Fibroblast of lung (primary cell): Measurements from ENCODE around the gene EFCAB8. TPM values are rescaled to one million over a fixed set of nuclear protein-coding genes. Genes with fewer than 3 reads are reported as not detected.

Source experiments
- DNase-seq, 2 donors: peaks; one replicate each; pipeline versions ENCODE4 v3.0.0 to v3.0.0-alpha.2; 2010; ENCODE audit warnings: low read depth in 2 of 2
- H2AFZ ChIP-seq: 2 replicates; pipeline ENCODE4 v1.5.1; 2012; ENCODE audit warnings: low read length, control low read depth, inconsistent platforms
- H3K27ac ChIP-seq: 2 replicates; pipeline ENCODE4 v1.5.1; 2011; ENCODE audit warnings: low read length, control low read depth; ENCODE audit not compliant: insufficient read depth
- H3K27me3 ChIP-seq: 2 replicates; pipeline ENCODE4 v1.5.1; 2011; ENCODE audit warnings: mild to moderate bottlenecking, low read length; ENCODE audit not compliant: control insufficient read depth, insufficient read depth
- H3K36me3 ChIP-seq: 2 replicates; pipeline ENCODE4 v1.5.1; 2011; ENCODE audit warnings: low read length; ENCODE audit not compliant: control insufficient read depth, insufficient read depth
- H3K4me1 ChIP-seq: 2 replicates; pipeline ENCODE4 v1.5.1; 2011; ENCODE audit warnings: low read length; ENCODE audit not compliant: control insufficient read depth, insufficient read depth; ENCODE audit errors: extremely low read depth
- H3K4me2 ChIP-seq: 2 replicates; pipeline ENCODE4 v1.5.1; 2011; ENCODE audit warnings: low read length, control low read depth; ENCODE audit not compliant: insufficient read depth; ENCODE audit errors: extremely low read depth
- H3K4me3 ChIP-seq, 4 experiments: fragments of 200-600 bp in 1 of 4; sonication (generic) in 1 of 4; replicated peaks in 1 of 4; 2 replicates each; pipeline ENCODE4 v1.5.1; 2011 to 2016; ENCODE audit warnings: low read length in 4 of 4, low read depth in 3 of 4, mild to moderate bottlenecking in 3 of 4, control low read depth in 2 of 4, inconsistent platforms in 1 of 4, mixed read lengths in 1 of 4; ENCODE audit not compliant: insufficient read depth in 1 of 4; ENCODE audit errors: control extremely low read depth in 1 of 4
- H3K79me2 ChIP-seq: 2 replicates; pipeline ENCODE4 v1.5.1; 2012; ENCODE audit warnings: mild to moderate bottlenecking, low read length, inconsistent platforms; ENCODE audit not compliant: control insufficient read depth, insufficient read depth
- H3K9ac ChIP-seq: 2 replicates; pipeline ENCODE4 v1.5.1; 2011; ENCODE audit warnings: mild to moderate bottlenecking, low read length, control low read depth; ENCODE audit not compliant: insufficient read depth
- H3K9me3 ChIP-seq: 2 replicates; pipeline ENCODE4 v1.5.1; 2012; ENCODE audit warnings: low read depth, low read length; ENCODE audit not compliant: control insufficient read depth, insufficient read depth
- H4K20me1 ChIP-seq: 2 replicates; pipeline ENCODE4 v1.5.1; 2011; ENCODE audit warnings: low read length; ENCODE audit not compliant: control insufficient read depth, insufficient read depth; ENCODE audit errors: extremely low read depth
- EZH2 ChIP-seq: IDR thresholded peaks from 2 replicates; pipeline ENCODE4 v1.5.1; 2012; ENCODE audit warnings: low read length, control low read depth, mild to moderate bottlenecking; ENCODE audit errors: missing control alignments
- polyA plus RNA-seq, 2 donors: library from polyadenylated mRNA; depleted of rRNA in 1 of 2; stranded (reverse) in 1 of 2; unstranded in 1 of 2; fragments of >200 nt; gene quantifications; 2 replicates each; pipeline ENCODE4 v1.2.1, GENCODE V29; 2011 to 2012; ENCODE audit warnings: missing spikeins in 1 of 2
- total RNA-seq: library from RNA; depleted of rRNA; stranded (reverse); fragments of >200 nt; gene quantifications from 2 replicates; pipeline ENCODE4 v1.2.1, GENCODE V29; 2014
- TF ChIP-seq, protein P1 (sequence below), 2 donors: IDR thresholded peaks in 1 of 2; conservative IDR thresholded peaks in 1 of 2; 1 replicate in 1 of 2; 2 replicates in 1 of 2; pipeline ENCODE4 v1.5.1; 2011 to 2012; ENCODE audit warnings: low read length in 2 of 2, control low read depth in 1 of 2, inconsistent platforms in 1 of 2, low read depth in 1 of 2, mild to moderate bottlenecking in 1 of 2

The EFCAB8 gene
- total and polyA plus RNA-seq, 2 donors (not counting 1 experiment from before 2014, with no cell fraction given): under 0.01 TPM; not detected in 1

DNA sequence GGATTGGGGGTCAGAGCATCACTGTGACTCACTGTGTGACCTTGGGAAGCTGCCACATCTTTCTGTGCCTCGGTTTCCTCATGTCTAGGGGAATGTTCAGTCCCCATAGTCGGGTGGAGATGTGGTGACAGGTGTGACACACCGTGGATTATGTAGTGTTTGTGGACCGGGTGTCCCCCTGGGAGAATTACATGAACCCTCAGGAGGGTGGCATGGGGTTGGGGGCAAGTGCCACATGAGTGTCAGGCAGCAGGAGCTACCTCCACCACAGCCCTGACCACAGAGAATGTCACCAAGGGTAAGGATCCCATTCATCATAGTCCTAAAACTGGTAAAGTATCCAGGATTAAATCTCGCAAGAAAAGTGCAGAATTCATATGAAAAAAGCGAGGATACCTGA lies 122.3 kb downstream of the EFCAB8 start:
- Histone ChIP-seq H3K36me3 (no peaks in the 10 kb centered on the region), H3K4me1 (no peaks in the 10 kb centered on the region), H3K27me3 (no peaks in the 10 kb centered on the region), H4K20me1 (no peaks in the 10 kb centered on the region), H3K4me2 (no peak overlapping the region), H3K79me2 (no peaks in the 10 kb centered on the region), H3K27ac (no peak overlapping the region), H2AFZ (no peak overlapping the region), H3K9ac (no peak overlapping the region), H3K9me3 (no peaks in the 10 kb centered on the region), H3K4me3 (no peak overlapping the region)
- DNase-seq: no peak
- TF ChIP-seq, protein P1, sequence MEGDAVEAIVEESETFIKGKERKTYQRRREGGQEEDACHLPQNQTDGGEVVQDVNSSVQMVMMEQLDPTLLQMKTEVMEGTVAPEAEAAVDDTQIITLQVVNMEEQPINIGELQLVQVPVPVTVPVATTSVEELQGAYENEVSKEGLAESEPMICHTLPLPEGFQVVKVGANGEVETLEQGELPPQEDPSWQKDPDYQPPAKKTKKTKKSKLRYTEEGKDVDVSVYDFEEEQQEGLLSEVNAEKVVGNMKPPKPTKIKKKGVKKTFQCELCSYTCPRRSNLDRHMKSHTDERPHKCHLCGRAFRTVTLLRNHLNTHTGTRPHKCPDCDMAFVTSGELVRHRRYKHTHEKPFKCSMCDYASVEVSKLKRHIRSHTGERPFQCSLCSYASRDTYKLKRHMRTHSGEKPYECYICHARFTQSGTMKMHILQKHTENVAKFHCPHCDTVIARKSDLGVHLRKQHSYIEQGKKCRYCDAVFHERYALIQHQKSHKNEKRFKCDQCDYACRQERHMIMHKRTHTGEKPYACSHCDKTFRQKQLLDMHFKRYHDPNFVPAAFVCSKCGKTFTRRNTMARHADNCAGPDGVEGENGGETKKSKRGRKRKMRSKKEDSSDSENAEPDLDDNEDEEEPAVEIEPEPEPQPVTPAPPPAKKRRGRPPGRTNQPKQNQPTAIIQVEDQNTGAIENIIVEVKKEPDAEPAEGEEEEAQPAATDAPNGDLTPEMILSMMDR (conservative IDR thresholded peaks at IDR 0.05 in 1 of 2, IDR thresholded peaks at IDR 0.05 in 1 of 2; ENCODE audit: low read depth in 1 of 2, low read length in 2 of 2): no peak
- TF ChIP-seq EZH2: no peak

DNA sequence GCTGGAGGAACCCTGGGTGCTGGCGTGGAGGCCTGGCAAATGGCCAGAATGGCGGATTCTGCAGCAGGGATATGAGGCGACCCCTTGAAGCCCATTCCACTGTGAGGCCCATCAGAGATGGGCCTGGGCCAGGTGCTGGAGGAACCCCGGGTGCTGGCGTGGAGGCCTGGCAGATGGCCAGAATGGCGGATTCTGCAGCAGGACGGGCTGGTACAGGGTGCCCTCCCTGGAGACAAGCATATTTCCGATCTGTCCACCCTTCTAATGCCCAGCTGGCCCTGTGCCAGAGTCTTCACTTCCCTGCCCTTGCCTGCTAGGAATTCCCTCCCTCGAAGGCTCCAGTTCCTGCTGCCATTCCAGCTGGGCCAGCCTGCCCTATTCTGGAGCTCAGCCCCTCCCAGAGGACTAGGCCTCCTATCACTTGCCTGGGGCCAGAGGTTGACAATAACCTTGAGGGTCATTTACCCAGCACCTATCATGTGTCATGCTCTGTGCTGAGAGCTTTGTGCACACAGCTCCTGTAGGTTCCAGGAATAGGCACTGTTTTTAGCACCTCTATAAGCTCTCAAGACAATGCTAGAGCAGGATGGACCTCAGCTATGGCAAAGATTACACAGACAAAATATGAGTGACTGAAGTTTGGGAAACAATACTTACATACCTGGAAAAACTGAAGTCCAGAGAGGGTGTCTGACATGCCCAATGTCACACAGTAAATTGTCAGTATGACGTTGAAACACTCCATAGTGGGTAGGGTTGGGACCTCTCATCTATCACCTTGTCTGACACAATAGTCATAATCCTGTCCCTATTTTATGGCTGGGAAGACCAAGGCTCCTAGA lies 124.1 kb downstream of the EFCAB8 start:
- H3K4me1 ChIP-seq: no peaks in the 10 kb centered on the region
- DNase-seq: no peak
- no peaks in the 10 kb centered on the region for H3K79me2 ChIP-seq
- TF ChIP-seq EZH2: no peak
- TF ChIP-seq, protein P1 (conservative IDR thresholded peaks at IDR 0.05 in 1 of 2, IDR thresholded peaks at IDR 0.05 in 1 of 2; ENCODE audit: low read depth in 1 of 2, low read length in 2 of 2): no peak
- H3K9me3 ChIP-seq: no peaks in the 10 kb centered on the region
- H3K36me3 ChIP-seq: no peaks in the 10 kb centered on the region
- H3K27ac ChIP-seq: no peak overlapping the region
- no peaks in the 10 kb centered on the region for H3K27me3 ChIP-seq
- H3K4me3 ChIP-seq: no peak overlapping the region
- H4K20me1 ChIP-seq: no peaks in the 10 kb centered on the region
- no peak overlapping the region for H3K4me2 ChIP-seq
- no peak overlapping the region for H2AFZ ChIP-seq
- H3K9ac ChIP-seq: no peak overlapping the region

DNA sequence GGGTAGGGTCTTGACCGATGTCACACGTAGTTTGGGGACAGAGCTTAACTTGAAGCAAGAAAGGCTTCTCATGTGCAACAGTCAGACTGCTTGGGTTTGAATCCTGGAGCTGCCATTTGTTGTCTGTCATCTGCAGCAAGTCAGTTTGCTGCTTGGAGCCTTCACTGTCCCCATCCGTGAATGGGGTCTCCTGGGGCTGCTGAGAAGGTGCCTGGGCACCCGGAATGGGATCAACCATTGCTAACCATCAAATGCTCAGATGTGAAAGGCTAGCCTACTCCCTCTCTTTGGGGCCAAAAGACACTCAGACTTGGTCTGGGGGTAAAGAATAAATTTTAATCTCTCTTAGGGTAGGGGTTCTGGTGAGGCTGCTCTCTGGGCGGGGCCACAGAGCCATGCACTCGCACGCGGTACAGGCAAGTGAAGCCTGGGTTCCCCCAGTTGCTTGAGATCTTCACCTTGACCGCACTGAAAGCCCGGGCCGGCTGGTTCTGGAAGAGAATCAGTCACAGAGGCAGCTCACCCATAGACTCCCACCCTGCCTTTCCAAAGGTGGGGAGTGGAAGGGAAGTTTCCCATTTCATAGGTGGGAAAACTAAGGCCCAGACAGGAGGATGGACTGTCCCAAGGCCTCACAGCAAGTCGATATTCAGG lies 124.9 kb downstream of the EFCAB8 start:
- no peak overlapping the region for H2AFZ ChIP-seq
- no peaks in the 10 kb centered on the region for H4K20me1 ChIP-seq
- no peaks in the 10 kb centered on the region for H3K79me2 ChIP-seq
- H3K36me3 ChIP-seq: no peaks in the 10 kb centered on the region
- H3K4me1 ChIP-seq: no peaks in the 10 kb centered on the region
- no peak for DNase-seq
- H3K4me3 ChIP-seq: no peak overlapping the region
- H3K9ac ChIP-seq: no peak overlapping the region
- H3K9me3 ChIP-seq: no peaks in the 10 kb centered on the region
- no peaks in the 10 kb centered on the region for H3K27me3 ChIP-seq
- H3K27ac ChIP-seq: no peak overlapping the region
- no peak overlapping the region for H3K4me2 ChIP-seq
- no peak for TF ChIP-seq EZH2
- TF ChIP-seq, protein P1 (conservative IDR thresholded peaks at IDR 0.05 in 1 of 2, IDR thresholded peaks at IDR 0.05 in 1 of 2; ENCODE audit: low read depth in 1 of 2, low read length in 2 of 2): no peak
